NCI-H345 treated with DMSO at 0.1 percent for 48 hours (cell line): Measurements from ENCODE around the gene VDAC1.

Source experiments
- DNase-seq: peaks from one replicate; lab custom pipeline; 2025; ENCODE audit not compliant: unreplicated experiment; lab: John Stamatoyannopoulos, UW

The VDAC1 gene

DNA sequence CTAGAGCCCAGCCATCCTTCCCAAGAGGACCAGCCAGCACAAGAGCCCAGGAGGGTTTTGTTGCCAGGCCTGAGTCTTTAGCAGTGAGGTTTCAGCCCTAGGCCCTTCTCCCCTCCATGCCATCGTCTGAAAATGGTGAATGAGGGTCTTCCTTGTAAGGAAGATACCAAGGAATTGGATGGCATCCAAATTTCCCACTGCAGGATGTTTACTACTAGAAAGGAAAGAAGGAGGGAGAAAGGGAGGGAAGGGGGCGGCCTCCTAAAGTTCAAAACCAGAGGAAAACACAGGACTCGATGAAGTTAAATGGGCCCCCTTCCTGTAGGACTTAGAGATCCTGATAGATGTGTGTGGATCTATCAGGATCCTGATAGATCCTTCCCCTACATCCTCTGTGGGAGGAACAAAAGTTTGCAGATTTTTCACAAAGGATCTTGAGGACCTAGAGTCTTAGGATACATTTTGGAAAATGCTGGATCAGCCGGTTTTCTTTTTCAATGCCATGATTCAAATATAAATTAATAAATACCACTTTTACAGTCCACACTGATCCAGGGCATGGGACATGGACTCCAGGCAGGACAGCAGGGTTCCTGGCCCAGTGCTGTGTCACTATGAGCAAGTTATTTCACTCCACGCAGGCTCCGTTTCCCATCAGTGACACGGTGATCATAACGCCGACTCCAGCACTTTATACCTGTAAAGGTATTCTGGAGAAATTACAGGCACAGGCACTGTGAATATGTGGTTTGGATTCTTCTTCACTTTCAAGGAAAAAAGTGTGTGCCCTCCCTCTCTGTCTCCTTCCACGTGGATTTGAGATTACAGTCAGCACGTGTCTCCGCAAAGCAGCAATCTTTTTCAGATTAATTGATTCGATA is 77.2 kb downstream of the VDAC1 start:
- no peak for DNase-seq

- no peak for DNase-seq
Observed at GRCh38 chr5:133926489-133927299, 78.1 kb downstream of the VDAC1 start.

DNA sequence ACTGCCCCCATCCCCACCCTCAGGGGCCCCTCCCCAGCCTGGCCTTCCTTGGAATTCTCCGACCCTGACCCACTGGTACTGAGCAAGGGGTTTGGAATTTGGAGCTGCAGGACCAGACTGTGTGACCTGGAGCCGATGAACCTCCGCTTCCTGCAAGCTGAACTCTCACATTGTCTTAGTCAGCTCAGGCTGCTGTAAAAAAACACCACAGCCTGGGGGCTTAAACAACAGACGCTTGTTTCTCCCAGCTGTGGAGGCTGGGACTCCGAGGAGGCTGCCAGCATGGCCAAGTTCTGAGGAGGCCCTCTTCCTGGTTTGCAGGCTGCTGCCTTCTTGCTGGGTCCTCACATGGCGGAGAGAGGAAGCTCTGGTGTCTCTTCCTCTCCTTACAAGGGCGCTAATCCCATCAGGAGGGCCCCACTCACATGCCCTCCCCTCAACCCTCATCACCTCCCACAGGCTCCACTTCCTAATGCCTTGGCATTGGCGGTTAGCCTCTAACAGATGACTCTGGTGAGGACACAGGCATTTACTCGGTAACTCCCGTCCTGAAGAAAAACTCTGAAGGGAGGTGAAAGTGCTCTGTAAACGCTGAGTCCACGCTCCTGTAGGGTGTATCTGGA is 78.8 kb downstream of the VDAC1 start:
- no peak for DNase-seq

- peak; percentile 44 for DNase-seq
Observed at GRCh38 chr5:133925269-133925668, 79.5 kb downstream of the VDAC1 start.

DNA sequence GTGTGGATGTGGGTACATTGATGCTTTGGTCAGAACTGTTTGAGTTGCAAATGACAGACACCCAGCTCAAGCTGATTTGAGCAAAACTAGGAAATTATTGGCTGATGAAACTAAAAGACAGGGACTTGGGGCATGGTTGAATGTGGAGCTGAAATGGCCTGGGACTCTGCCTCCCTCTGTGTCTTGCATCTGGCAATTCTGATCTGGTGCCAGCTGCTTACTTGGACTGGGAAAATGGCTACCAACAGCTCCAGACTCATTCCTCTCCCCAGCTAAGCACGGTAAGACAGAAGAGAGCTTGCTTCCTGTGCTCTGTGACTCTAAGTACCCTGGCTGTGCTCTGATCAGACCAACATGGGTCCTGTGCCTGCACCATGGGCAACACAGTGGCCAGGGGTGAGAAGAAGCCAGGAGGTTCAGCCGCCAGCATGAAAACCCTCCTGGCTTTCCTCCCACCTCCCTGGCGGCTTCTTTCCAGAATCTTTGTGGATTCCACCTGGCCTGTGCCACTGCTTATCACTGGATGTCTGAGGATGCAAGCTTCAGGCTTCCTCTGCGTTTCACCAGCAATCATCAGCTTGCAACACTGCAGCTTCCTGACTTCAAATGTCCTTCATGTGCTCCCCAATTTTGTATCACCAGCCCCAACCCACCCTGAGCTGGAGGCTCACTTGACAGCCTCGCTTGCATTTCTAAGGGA is 80.4 kb downstream of the VDAC1 start:
- peak; percentile 56 for DNase-seq

DNA sequence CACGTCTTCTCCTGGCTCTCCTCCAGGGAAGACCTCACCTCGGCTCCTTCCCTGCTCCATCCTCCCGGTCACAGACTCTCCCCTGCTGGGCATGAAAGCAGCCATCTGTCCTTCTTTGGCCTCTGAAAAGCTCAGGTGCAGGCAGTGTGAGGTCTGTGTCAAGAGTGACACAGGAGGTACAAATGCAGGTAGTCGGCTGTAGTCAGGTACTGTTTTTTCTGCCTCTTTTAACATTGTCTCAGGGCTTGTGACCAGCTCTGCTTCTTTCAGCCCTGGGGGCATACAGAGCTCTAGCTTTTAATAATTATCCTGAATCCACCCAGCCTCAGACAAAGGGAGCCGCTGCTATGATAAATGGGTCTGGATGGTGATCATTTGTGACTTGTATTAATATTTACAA is 82.8 kb downstream of the VDAC1 start:
- peak; percentile 14 for DNase-seq
